GM12873 (cell line): ENCODE measurements around the gene PTMA.
A peak's percentile ranks its signal among the peaks of the same experiment; 100 is the strongest.

Experiments
- CTCF ChIP-seq: IDR thresholded peaks from 2 replicates; pipeline ENCODE4 v1.5.1; 2012; ENCODE audit warnings: low read depth, mild to moderate bottlenecking, moderate library complexity, low read length, control low read depth; ENCODE audit not compliant: insufficient read depth; ENCODE audit errors: missing control alignments

Gene PTMA

GRCh38 chr2:231726276-231726675 lies 18.0 kb downstream of the PTMA start:
- no peak for TF ChIP-seq CTCF

DNA sequence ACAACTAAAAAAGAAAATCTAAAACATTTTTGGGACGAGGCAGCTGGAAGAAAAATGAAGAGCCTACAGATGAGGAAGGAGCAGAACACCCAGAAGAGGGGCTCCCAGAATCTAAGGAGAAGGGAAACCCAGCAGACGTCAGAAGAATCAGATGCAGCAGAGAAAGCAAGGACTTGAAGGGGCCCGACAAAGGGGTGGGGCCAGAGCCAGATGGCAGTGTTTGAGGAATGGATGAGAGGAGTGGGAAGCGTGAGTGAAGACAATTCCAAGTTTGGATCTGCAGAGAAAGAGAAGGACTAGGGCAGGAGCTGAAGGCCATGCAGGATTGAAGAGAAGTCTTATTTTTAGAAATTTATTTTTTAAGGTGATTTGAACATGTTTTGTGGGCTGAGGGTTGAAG lies 19.3 kb downstream of the PTMA start:
- TF ChIP-seq CTCF: no peak

- TF ChIP-seq CTCF: peak; percentile 27
Measured at GRCh38 chr2:231732604-231733003, 24.3 kb downstream of the PTMA start.

DNA sequence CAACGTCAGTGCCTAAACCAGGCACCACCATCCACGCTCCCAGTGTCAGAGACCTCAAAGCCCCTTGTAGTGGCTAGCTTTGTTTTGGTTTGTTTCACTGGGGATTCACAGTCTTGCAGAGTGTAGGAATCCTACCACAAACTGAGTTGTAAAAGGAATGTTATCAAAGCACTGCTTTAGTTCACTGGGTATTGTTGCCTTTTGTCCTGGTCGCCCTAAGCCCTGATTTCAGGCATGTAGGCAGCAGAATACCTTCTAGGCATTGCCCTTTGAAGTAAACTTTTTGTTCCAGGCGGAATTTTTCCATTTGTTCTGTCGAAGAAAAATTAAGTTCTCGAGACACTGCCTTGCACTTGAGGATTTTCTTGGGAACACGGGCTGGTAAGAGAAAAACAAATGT lies 29.4 kb downstream of the PTMA start:
- no peak for TF ChIP-seq CTCF

DNA sequence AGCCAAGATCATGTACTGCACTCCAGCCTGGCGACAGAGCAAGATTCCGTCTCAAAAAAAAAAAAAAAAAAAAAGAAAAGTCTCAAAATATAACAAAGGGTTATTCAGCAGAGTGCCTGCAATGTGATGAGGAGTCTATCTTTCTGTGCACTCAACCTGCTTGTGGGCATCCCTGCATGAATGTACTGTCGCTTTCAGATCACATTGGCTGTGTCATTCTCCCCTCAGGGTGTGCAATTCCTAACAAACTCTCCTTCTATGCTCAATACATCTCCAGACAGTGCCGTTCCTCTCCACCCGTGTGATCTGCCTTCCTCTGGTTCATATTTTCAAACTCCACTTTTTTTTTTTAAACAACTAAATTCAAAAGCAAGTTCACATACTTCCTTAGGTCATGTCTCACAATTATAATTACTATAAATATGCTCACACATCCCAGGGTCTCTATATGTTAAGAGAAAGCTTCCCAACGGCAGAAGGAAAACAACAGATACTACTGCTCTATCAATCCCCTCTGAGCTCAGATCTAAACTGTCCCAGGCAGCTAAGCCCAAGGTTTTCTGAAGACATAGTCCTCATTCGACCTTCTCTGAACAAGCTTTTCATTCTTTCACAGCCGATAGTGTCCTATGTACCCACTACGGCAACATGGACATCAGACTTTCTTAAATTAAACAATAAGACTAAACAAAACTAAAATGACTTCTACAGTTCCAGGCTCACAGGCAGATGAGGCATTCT lies 35.2 kb downstream of the PTMA start:
- no peak for TF ChIP-seq CTCF

- no peak for TF ChIP-seq CTCF
Measured at GRCh38 chr2:231745303-231746038, 37.1 kb downstream of the PTMA start.

DNA sequence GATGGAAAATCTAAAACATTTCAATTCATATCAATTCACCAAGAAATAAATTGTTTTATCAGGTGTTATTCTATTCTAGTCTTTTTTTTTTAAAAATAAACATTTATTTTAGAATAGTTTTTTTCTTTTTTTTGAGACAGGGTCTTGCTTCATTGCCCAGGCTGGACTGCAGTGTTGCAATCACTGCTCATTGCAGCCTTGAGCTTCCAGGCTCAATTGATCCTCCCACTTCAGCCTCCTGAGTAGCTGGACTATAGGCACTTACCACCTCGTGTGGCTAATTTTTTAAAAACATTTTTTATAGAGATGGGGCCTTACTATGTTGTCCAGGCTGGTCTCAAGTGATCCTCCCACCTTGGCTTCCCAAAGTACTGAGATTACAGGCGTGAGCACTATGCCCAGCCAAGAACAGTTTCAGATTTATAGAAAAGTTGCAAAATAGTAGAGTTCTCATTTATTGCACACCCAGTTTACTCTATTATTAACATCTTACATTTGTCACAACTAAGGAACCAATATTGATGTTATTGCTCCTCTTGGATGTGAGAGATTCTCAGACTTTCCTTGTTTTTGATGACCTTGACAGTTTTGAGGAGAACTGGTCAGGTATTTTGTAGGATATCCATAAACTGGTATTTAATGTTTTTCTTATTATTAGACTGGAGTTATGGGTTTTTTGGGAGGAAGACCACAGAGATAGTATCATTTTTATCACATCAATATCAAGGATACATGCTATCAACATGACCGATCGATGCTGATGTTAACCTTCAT lies 42.9 kb downstream of the PTMA start:
- no peak for TF ChIP-seq CTCF
